ENCODE data around the gene LMF1. TPM values are rescaled to one million over a fixed set of nuclear protein-coding genes. Genes with fewer than 3 reads are reported as not detected.
A peak's percentile ranks its signal among the peaks of the same experiment; 100 is the strongest.

Gene LMF1
- total RNA-seq, 6 experiments from 2014 or later = 10.9 to 20.0 (median 13.8) TPM

DNA sequence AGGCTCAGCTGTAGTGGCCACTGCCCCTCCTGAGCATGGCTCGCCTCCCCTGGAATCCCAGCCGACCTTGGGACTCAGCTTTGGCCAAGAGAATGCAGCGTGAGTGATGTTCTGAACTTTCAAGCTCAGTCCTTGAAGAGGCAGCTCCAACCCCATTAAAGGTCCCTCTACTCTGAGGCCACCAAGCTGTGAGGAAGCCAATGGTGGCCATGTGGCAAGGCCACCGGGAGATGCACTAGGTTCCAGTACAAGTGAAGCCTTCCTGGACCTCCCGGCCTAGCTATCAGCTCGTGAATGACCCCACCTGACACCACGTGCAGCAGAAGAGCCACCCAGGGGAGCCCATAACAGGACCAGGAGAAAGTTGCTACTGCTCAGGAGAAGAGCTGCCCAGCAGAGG is 88.5 kb downstream of the LMF1 start:
- Histone ChIP-seq H3K4me3 (no peak overlapping the region), H3K27ac (no peak overlapping the region), H3K9me3 (peaks cover 0 to 6% (median 0%) of the 10 kb centered on the region in 4 donors), H3K36me3 (no peaks in the 10 kb centered on the region), H3K27me3 (no peaks in the 10 kb centered on the region), H3K4me1 (no peaks in the 10 kb centered on the region)
- peak in 1 of 3 donors; percentile 24 for DNase-seq
- WGBS (ENCODE audit: insufficient coverage, low coverage, low lambda C conversion rate, missing lambda C conversion rate) = no CpG with 5 or more reads among the region's 7 CpGs
- no peak for ATAC-seq
- no peak for TF ChIP-seq POLR2A (IDR thresholded peaks at IDR 0.05)
- TF ChIP-seq, protein P1, sequence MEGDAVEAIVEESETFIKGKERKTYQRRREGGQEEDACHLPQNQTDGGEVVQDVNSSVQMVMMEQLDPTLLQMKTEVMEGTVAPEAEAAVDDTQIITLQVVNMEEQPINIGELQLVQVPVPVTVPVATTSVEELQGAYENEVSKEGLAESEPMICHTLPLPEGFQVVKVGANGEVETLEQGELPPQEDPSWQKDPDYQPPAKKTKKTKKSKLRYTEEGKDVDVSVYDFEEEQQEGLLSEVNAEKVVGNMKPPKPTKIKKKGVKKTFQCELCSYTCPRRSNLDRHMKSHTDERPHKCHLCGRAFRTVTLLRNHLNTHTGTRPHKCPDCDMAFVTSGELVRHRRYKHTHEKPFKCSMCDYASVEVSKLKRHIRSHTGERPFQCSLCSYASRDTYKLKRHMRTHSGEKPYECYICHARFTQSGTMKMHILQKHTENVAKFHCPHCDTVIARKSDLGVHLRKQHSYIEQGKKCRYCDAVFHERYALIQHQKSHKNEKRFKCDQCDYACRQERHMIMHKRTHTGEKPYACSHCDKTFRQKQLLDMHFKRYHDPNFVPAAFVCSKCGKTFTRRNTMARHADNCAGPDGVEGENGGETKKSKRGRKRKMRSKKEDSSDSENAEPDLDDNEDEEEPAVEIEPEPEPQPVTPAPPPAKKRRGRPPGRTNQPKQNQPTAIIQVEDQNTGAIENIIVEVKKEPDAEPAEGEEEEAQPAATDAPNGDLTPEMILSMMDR (IDR thresholded peaks at IDR 0.05) = no peak
- intact Hi-C loops (cut with DNase I) = no loop called here

DNA sequence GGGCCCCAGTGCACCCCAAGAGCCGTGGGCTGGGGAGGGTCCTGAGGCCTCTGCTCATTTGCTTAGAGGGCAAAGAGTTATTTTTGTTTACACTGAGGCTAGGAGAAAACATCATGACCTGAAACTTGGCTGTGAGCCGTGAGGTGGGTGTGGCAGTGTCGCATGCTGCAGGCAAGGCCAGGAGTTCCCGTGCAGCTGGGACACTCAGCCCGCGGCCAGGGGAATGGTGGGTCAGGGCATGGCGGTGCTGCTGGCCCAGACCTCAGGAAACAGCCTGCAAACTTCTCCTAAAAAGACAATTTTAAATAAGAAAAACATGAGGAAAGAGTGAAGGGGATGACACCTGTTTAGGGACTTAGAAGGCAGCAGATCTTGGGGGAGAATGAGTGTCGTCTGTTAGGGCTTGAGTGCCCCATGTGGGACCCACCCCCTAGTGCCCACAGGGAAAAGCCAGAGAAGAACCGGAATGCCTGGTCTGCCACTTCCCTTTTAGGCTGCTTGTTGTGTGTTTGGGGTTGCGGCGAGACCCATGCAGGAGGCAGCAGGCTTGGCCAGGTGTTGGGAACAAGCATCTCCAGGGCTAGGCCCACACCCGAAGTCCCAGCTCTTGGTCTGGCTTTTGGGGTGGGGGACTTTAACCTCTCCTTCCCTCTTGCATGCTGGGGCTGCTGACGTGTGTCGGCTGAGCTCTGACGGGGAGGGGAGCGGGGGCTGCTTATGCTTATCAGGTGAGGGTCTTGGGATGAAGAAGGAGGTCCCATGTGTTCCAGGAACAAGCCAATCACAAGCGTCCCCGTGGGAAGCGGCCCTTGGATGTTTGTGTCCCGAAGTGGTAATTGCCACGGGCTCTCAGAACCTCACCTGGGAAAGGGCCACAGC is 89.3 kb downstream of the LMF1 start:
- H3K27ac ChIP-seq = no peak overlapping the region
- ATAC-seq = no peak
- WGBS (ENCODE audit: insufficient coverage, low coverage, low lambda C conversion rate, missing lambda C conversion rate) = 64% methylated on average over 5 of the region's 21 CpGs
- no peaks in the 10 kb centered on the region for H3K36me3 ChIP-seq
- H3K9me3 ChIP-seq = peaks cover 0 to 6% (median 0%) of the 10 kb centered on the region in 4 donors
- intact Hi-C loops (cut with DNase I) = no loop called here
- DNase-seq = peak; percentile 16 to 36 (median 16)
- H3K4me3 ChIP-seq = no peak overlapping the region
- TF ChIP-seq, protein P1 (IDR thresholded peaks at IDR 0.05) = no peak
- TF ChIP-seq POLR2A (IDR thresholded peaks at IDR 0.05) = no peak
- no peaks in the 10 kb centered on the region for H3K27me3 ChIP-seq
- H3K4me1 ChIP-seq = no peaks in the 10 kb centered on the region

DNA sequence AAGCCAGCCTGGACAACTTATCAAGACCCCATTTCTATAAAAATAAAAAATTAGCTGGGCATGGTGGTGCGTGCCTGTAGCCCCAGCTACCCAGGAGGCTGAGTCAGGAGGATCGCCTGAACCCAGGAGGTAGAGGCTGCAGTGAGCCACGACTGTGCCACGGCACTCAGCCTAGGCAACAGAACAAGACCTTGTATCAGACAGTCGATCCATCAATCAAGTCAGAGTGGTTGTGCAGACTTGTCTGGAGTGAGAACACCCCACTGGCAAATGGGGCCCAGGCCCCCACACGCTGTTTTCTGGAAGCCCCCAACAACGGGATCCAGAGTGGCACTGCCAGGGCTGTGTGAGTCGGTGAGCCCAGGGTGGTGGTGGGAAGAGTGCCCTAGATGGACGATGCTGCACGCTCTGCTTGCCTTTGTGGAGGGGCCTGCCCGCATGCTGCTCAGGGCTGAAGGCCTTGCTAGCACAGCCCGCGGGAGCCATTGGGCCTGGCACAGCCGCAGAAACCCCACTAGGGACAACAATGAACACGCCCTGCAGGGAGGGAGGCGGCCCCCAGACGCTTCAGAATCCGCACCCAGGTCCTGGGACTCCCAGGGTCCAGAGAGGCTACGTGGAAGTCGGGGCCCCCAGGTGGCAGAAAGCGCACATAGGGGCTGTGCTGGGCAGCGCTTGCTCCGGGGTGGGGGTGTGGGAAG is 90.2 kb downstream of the LMF1 start:
- ATAC-seq (no peak), DNase-seq (peak in 1 of 3 donors; percentile 50)
- H3K4me3 ChIP-seq = no peak overlapping the region
- WGBS (ENCODE audit: insufficient coverage, low coverage, low lambda C conversion rate, missing lambda C conversion rate) = 91% methylated on average over 4 of the region's 23 CpGs
- peaks cover 0 to 6% (median 0%) of the 10 kb centered on the region in 4 donors for H3K9me3 ChIP-seq
- no peaks in the 10 kb centered on the region for H3K36me3 ChIP-seq
- no peak overlapping the region for H3K27ac ChIP-seq
- no peaks in the 10 kb centered on the region for H3K4me1 ChIP-seq
- H3K27me3 ChIP-seq = no peaks in the 10 kb centered on the region
- TF ChIP-seq, protein P1 (IDR thresholded peaks at IDR 0.05) = no peak
- TF ChIP-seq POLR2A (IDR thresholded peaks at IDR 0.05) = no peak
- intact Hi-C loops (cut with DNase I) = no loop called here

DNA sequence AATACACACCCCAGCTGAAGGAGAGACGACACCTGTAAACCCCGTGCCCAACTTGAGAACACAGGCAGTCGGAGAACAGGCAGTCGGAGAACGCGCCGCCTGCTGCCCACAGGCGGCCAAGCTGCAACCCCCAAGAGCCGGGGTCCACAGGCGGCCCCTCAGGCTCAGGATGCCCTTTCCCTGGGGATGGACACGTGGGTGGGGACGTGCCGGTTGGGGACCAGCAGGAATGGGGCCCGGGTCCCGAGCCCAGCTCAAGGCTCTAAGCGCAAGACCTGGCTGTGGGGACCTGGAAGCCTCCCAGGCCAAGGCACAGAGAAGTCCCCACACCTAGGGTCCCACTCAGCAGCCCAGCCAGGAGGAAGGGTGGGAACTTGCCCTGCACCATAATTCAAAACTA is 90.8 kb downstream of the LMF1 start:
- no peaks in the 10 kb centered on the region for H3K4me1 ChIP-seq
- H3K9me3 ChIP-seq = peaks cover 0 to 6% (median 0%) of the 10 kb centered on the region in 4 donors
- intact Hi-C loops (cut with DNase I) = no loop called here
- ATAC-seq (no peak), DNase-seq (peak in 1 of 3 donors; percentile 50)
- no peak overlapping the region for H3K27ac ChIP-seq
- no peak overlapping the region for H3K4me3 ChIP-seq
- no peaks in the 10 kb centered on the region for H3K36me3 ChIP-seq
- no peak for TF ChIP-seq POLR2A (IDR thresholded peaks at IDR 0.05)
- H3K27me3 ChIP-seq = no peaks in the 10 kb centered on the region
- WGBS (ENCODE audit: insufficient coverage, low coverage, low lambda C conversion rate, missing lambda C conversion rate) = 100% methylated on average over 3 of the region's 16 CpGs

DNA sequence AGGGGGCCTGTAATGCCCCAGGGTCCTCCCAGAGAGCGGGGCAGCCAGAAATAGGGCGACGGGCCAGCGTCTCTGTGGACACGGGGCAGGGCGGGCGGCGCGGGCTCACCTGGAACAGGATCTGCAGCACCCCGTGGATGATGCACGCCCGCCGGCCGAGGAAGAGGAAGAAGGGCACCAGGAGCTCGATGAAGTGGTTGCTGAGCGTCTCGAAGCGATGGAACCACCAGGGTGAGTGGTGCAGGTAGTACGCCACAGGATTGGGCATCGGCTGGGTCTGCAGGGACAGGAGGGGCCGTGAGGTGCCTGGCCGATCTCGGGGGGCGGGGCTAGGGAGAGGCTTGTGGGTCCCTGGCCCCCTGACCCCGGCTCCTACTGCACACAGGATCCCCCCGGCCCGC is 91.3 kb downstream of the LMF1 start:
- TF ChIP-seq POLR2A (IDR thresholded peaks at IDR 0.05) = no peak
- TF ChIP-seq, protein P1 (IDR thresholded peaks at IDR 0.05) = no peak
- Histone ChIP-seq H3K36me3 (no peaks in the 10 kb centered on the region), H3K27ac (no peak overlapping the region), H3K9me3 (peaks cover 0 to 6% (median 0%) of the 10 kb centered on the region in 4 donors), H3K4me1 (no peaks in the 10 kb centered on the region), H3K4me3 (no peak overlapping the region), H3K27me3 (no peaks in the 10 kb centered on the region)
- intact Hi-C loops (cut with DNase I) = no loop called here
- DNase-seq = peak in 1 of 3 donors; percentile 48
- 92% methylated on average over 7 of the region's 27 CpGs for WGBS (ENCODE audit: insufficient coverage, low coverage, low lambda C conversion rate, missing lambda C conversion rate)
- no peak for ATAC-seq
